ENCODE results near the gene NCK2. TPM values are rescaled to one million over a fixed set of nuclear protein-coding genes. Genes with fewer than 3 reads are reported as not detected.

The NCK2 gene
- total and polyA plus RNA-seq, 2 of the 13 experiments (the other 11 are each of a cell fraction or from before 2014, with no cell fraction given), result 14.8 to 23.5 TPM

GRCh38 chr2:105744909-105745853 lies at the start of gene NCK2 (continued):
- no peak for TF ChIP-seq ZNF775 (CRISPR knock-in tag; IDR thresholded peaks at IDR 0.05; ENCODE audit: borderline replicate concordance)
- TF ChIP-seq, protein P1, sequence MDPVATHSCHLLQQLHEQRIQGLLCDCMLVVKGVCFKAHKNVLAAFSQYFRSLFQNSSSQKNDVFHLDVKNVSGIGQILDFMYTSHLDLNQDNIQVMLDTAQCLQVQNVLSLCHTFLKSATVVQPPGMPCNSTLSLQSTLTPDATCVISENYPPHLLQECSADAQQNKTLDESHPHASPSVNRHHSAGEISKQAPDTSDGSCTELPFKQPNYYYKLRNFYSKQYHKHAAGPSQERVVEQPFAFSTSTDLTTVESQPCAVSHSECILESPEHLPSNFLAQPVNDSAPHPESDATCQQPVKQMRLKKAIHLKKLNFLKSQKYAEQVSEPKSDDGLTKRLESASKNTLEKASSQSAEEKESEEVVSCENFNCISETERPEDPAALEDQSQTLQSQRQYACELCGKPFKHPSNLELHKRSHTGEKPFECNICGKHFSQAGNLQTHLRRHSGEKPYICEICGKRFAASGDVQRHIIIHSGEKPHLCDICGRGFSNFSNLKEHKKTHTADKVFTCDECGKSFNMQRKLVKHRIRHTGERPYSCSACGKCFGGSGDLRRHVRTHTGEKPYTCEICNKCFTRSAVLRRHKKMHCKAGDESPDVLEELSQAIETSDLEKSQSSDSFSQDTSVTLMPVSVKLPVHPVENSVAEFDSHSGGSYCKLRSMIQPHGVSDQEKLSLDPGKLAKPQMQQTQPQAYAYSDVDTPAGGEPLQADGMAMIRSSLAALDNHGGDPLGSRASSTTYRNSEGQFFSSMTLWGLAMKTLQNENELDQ (CRISPR knock-in tag; IDR thresholded peaks at IDR 0.05; ENCODE audit: borderline replicate concordance), result no peak
- 0 out of 2 replicates have a peak, but pooled peaks have one; percentile 73 for TF ChIP-seq ZNF546 (CRISPR knock-in tag; conservative IDR thresholded peaks at IDR 0.05)
- peak; percentile 34 for TF ChIP-seq MYC (CRISPR knock-in tag; IDR thresholded peaks at IDR 0.05; ENCODE audit: borderline replicate concordance)
- no peak for TF ChIP-seq ZNF747 (CRISPR knock-in tag; IDR thresholded peaks at IDR 0.05; ENCODE audit: borderline replicate concordance)
- TF ChIP-seq MTA1 (CRISPR knock-in tag; IDR thresholded peaks at IDR 0.05; ENCODE audit: borderline replicate concordance), result peak; percentile 65; the same call in 1 of the 2 replicates
- 0 out of 2 replicates have a peak, but pooled peaks have one; percentile 38 for TF ChIP-seq ARNT2 (CRISPR knock-in tag; IDR thresholded peaks at IDR 0.05; ENCODE audit: low read depth)
- TF ChIP-seq SALL1 (CRISPR knock-in tag; IDR thresholded peaks at IDR 0.05), result peak; percentile 49
- TF ChIP-seq RBFOX2 (IDR thresholded peaks at IDR 0.05; ENCODE audit: low read depth, low read length), result peak; percentile 37; the same call in 1 of the 2 replicates
- no peak for TF ChIP-seq CSRNP1 (CRISPR knock-in tag; IDR thresholded peaks at IDR 0.05)
- no peak for TF ChIP-seq ZNF549 (CRISPR knock-in tag; IDR thresholded peaks at IDR 0.05)
- TF ChIP-seq ASH2L (IDR thresholded peaks at IDR 0.05; ENCODE audit: insufficient read length, low read depth, low read length), result peak; percentile 64
- 0 out of 2 replicates have a peak, but pooled peaks have one; percentile 13 for TF ChIP-seq ZSCAN21 (CRISPR knock-in tag; IDR thresholded peaks at IDR 0.05; ENCODE audit: borderline replicate concordance)
- TF ChIP-seq, protein P2, sequence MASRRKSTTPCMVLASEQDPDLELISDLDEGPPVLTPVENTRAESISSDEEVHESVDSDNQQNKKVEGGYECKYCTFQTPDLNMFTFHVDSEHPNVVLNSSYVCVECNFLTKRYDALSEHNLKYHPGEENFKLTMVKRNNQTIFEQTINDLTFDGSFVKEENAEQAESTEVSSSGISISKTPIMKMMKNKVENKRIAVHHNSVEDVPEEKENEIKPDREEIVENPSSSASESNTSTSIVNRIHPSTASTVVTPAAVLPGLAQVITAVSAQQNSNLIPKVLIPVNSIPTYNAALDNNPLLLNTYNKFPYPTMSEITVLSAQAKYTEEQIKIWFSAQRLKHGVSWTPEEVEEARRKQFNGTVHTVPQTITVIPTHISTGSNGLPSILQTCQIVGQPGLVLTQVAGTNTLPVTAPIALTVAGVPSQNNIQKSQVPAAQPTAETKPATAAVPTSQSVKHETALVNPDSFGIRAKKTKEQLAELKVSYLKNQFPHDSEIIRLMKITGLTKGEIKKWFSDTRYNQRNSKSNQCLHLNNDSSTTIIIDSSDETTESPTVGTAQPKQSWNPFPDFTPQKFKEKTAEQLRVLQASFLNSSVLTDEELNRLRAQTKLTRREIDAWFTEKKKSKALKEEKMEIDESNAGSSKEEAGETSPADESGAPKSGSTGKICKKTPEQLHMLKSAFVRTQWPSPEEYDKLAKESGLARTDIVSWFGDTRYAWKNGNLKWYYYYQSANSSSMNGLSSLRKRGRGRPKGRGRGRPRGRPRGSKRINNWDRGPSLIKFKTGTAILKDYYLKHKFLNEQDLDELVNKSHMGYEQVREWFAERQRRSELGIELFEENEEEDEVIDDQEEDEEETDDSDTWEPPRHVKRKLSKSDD (CRISPR knock-in tag; IDR thresholded peaks at IDR 0.05; ENCODE audit: low read depth), result no peak
- 0 out of 2 replicates have a peak, but pooled peaks have one; percentile 41 for TF ChIP-seq CREB3 (CRISPR knock-in tag; IDR thresholded peaks at IDR 0.05)
- TF ChIP-seq ZNF558 (CRISPR knock-in tag; IDR thresholded peaks at IDR 0.05; ENCODE audit: borderline replicate concordance), result no peak
- TF ChIP-seq ARID2 (CRISPR knock-in tag; IDR thresholded peaks at IDR 0.05; ENCODE audit: borderline replicate concordance), result peak; percentile 87
- no peak for TF ChIP-seq FOXM1 (CRISPR knock-in tag; IDR thresholded peaks at IDR 0.05)
- no peak for TF ChIP-seq TOPORS (CRISPR knock-in tag; IDR thresholded peaks at IDR 0.05)
- 0 out of 2 replicates have a peak, but pooled peaks have one; percentile 21 for TF ChIP-seq SIN3A (IDR thresholded peaks at IDR 0.05; ENCODE audit: borderline replicate concordance, low read depth, low read length)

All from HepG2 (cell line).